HG02623 (cell line): ENCODE data around the gene ZGPAT.
A peak's percentile ranks its signal among the peaks of the same experiment; 100 is the strongest.
"Not testable (repeated sequence)": the region's sequence is repeated elsewhere in the genome, so short reads cannot be mapped to it uniquely, and the experiment has no call there.

Source experiments
- ATAC-seq: cut with Tn5 transposase; IDR thresholded peaks from one replicate; pipeline ENCODE4 v1.9.1; 2021; ENCODE audit warnings: moderate library complexity; ENCODE audit not compliant: unreplicated experiment

Gene ZGPAT

GRCh38 chr20:63707558-63708300 is at the start of gene ZGPAT, which contains the start of gene ARFRP1:
Gene ZGPAT (plus strand): TSS chr20:63708039. CDS start chr20:63708581, 542 bp downstream.
Gene ARFRP1 (minus strand): TSS chr20:63707976. CDS start chr20:63707091, 885 bp downstream.
- ATAC-seq = peak; percentile 63

- ATAC-seq = peak; percentile 9
Measured at GRCh38 chr20:63658749-63659187, 49.1 kb upstream of the ZGPAT start.

GRCh38 chr20:63659370-63659769 is 48.5 kb upstream of the ZGPAT start:
- no peak for ATAC-seq

GRCh38 chr20:63660174-63660573 is 47.7 kb upstream of the ZGPAT start:
- ATAC-seq = not testable (repeated sequence)

- ATAC-seq = no peak
Measured at GRCh38 chr20:63660622-63661021, 47.2 kb upstream of the ZGPAT start.

- ATAC-seq = no peak
Measured at GRCh38 chr20:63661108-63661507, 46.7 kb upstream of the ZGPAT start.

- no peak for ATAC-seq
Measured at GRCh38 chr20:63661959-63662812, 45.7 kb upstream of the ZGPAT start.

- no peak for ATAC-seq
Measured at GRCh38 chr20:63662813-63663189, 45.0 kb upstream of the ZGPAT start.

GRCh38 chr20:63663332-63664066 is 44.3 kb upstream of the ZGPAT start:
- no peak for ATAC-seq

- no peak for ATAC-seq
Measured at GRCh38 chr20:63664143-63664851, 43.5 kb upstream of the ZGPAT start.

GRCh38 chr20:63664861-63665594 is 42.8 kb upstream of the ZGPAT start:
- ATAC-seq = no peak

- no peak for ATAC-seq
Measured at GRCh38 chr20:63665708-63666107, 42.1 kb upstream of the ZGPAT start.

- no peak for ATAC-seq
Measured at GRCh38 chr20:63667858-63668257, 40.0 kb upstream of the ZGPAT start.

GRCh38 chr20:63668351-63668750 is 39.5 kb upstream of the ZGPAT start:
- ATAC-seq = no peak

- ATAC-seq = not testable (repeated sequence)
Measured at GRCh38 chr20:63671695-63672094, 36.1 kb upstream of the ZGPAT start.

- ATAC-seq = no peak
Measured at GRCh38 chr20:63672666-63673065, 35.2 kb upstream of the ZGPAT start.

- no peak for ATAC-seq
Measured at GRCh38 chr20:63673951-63674350, 33.9 kb upstream of the ZGPAT start.

GRCh38 chr20:63675681-63676368 is 32.0 kb upstream of the ZGPAT start:
- no peak for ATAC-seq

GRCh38 chr20:63678071-63678470 is 29.8 kb upstream of the ZGPAT start:
- ATAC-seq = no peak
